Astrocyte (in vitro differentiated cells and primary cell): ENCODE results near the gene CYP4A22.

Source experiments
- CTCF ChIP-seq: IDR thresholded peaks from 2 replicates; pipeline ENCODE4 v1.5.1; 2011; ENCODE audit warnings: low read depth, mild to moderate bottlenecking, inconsistent platforms, low read length, moderate library complexity; ENCODE audit not compliant: insufficient read depth
- EZH2 ChIP-seq: IDR thresholded peaks from 2 replicates; pipeline ENCODE4 v1.6.1; 2012; ENCODE audit warnings: mild to moderate bottlenecking, low read length, inconsistent platforms; ENCODE audit not compliant: insufficient read depth

GRCh38 chr1:47182676-47183235, 45.5 kb downstream of the CYP4A22 start:
- no peak for TF ChIP-seq CTCF
- TF ChIP-seq EZH2, result no peak
